Stimulated activated CD8-positive, alpha-beta memory T cell treated with anti-CD3 and anti-CD28 coated beads, Interleukin-15, amount 100 ng/mL, for 4 hours (primary cell): Measurements from ENCODE around the gene FRMPD4.

Experiments used
- DNase-seq, 2 donors: peaks; one replicate each; pipeline ENCODE4 v3.0.0-alpha.2; 2020; ENCODE audit warnings: low read depth in 2 of 2

FRMPD4 gene

GRCh38 chrX:12301288-12301687 lies 163.0 kb downstream of the FRMPD4 start:
- no peak for DNase-seq

- DNase-seq: no peak
These were observed 166.0 kb downstream of the FRMPD4 start for GRCh38 chrX:12304261-12304660.

- DNase-seq: no peak
These were observed 169.7 kb downstream of the FRMPD4 start for GRCh38 chrX:12307961-12308360.

GRCh38 chrX:12308420-12308819 lies 170.1 kb downstream of the FRMPD4 start:
- DNase-seq: no peak

- no peak for DNase-seq
These were observed 170.9 kb downstream of the FRMPD4 start for GRCh38 chrX:12309040-12309743.

- no peak for DNase-seq
These were observed 171.4 kb downstream of the FRMPD4 start for GRCh38 chrX:12309744-12310076.

GRCh38 chrX:12314651-12315050 lies 176.4 kb downstream of the FRMPD4 start:
- DNase-seq: no peak

GRCh38 chrX:12315526-12315925 lies 177.3 kb downstream of the FRMPD4 start:
- no peak for DNase-seq

- no peak for DNase-seq
These were observed 180.8 kb downstream of the FRMPD4 start for GRCh38 chrX:12319003-12319519.

- no peak for DNase-seq
These were observed 181.7 kb downstream of the FRMPD4 start for GRCh38 chrX:12319992-12320391.

- no peak for DNase-seq
These were observed 183.8 kb downstream of the FRMPD4 start for GRCh38 chrX:12322031-12322430.

- no peak for DNase-seq
These were observed 186.9 kb downstream of the FRMPD4 start for GRCh38 chrX:12325171-12325570.

- DNase-seq: no peak
These were observed 189.6 kb downstream of the FRMPD4 start for GRCh38 chrX:12327836-12328235.

- DNase-seq: no peak
These were observed 191.2 kb downstream of the FRMPD4 start for GRCh38 chrX:12329476-12329875.

- DNase-seq: no peak
These were observed 192.6 kb downstream of the FRMPD4 start for GRCh38 chrX:12330841-12331240.

- no peak for DNase-seq
These were observed 194.6 kb downstream of the FRMPD4 start for GRCh38 chrX:12332786-12333347.

- no peak for DNase-seq
These were observed 201.6 kb downstream of the FRMPD4 start for GRCh38 chrX:12339921-12340320.

GRCh38 chrX:12344954-12345353 lies 206.7 kb downstream of the FRMPD4 start:
- DNase-seq: no peak

GRCh38 chrX:12349201-12349600 lies 210.9 kb downstream of the FRMPD4 start:
- DNase-seq: no peak

- no peak for DNase-seq
These were observed 214.6 kb downstream of the FRMPD4 start for GRCh38 chrX:12352922-12353321.

- DNase-seq: no peak
These were observed 222.1 kb downstream of the FRMPD4 start for GRCh38 chrX:12360383-12360782.

- DNase-seq: no peak
These were observed 222.8 kb downstream of the FRMPD4 start for GRCh38 chrX:12360986-12361598.

GRCh38 chrX:12363216-12363615 lies 224.9 kb downstream of the FRMPD4 start:
- no peak for DNase-seq
